Glomerular endothelial cell (primary cell): ENCODE results near the gene ERO1B. TPM values are rescaled to one million over a fixed set of nuclear protein-coding genes. Genes with fewer than 3 reads are reported as not detected.
"Not testable (repeated sequence)": the region's sequence is repeated elsewhere in the genome, so short reads cannot be mapped to it uniquely, and the experiment has no call there.

Experiments used
- DNase-seq: peaks from one replicate; pipeline ENCODE4 v3.0.0-alpha.2; 2011; ENCODE audit warnings: low read depth, low spot score; ENCODE audit errors: extremely low read depth
- total RNA-seq: library from RNA; depleted of rRNA; stranded (reverse); fragments of >200 nt; gene quantifications from 2 replicates; pipeline ENCODE4 v1.2.3, GENCODE V29; 2015

Gene ERO1B
- 3.7 and 5.2 TPM in 2 replicates for total RNA-seq

- peak; percentile 36 for DNase-seq
These were observed at the start of gene ERO1B for GRCh38 chr1:236281654-236282424. Gene ERO1B, minus strand, starts transcription at chr1:236281958. Its CDS starts 175 bp downstream, at chr1:236281783.

- DNase-seq: not testable (repeated sequence)
These were observed 49.7 kb upstream of the ERO1B start for GRCh38 chr1:236331412-236331811.

- DNase-seq: no peak
These were observed 44.7 kb upstream of the ERO1B start for GRCh38 chr1:236326432-236326831.

- no peak for DNase-seq
These were observed 43.8 kb upstream of the ERO1B start for GRCh38 chr1:236325567-236325966.

- DNase-seq: no peak
These were observed 42.2 kb upstream of the ERO1B start for GRCh38 chr1:236323819-236324411.

GRCh38 chr1:236322566-236323409, 41.0 kb upstream of the ERO1B start:
- no peak for DNase-seq

GRCh38 chr1:236321101-236321500, 39.3 kb upstream of the ERO1B start:
- DNase-seq: no peak

GRCh38 chr1:236320671-236321070, 38.9 kb upstream of the ERO1B start:
- DNase-seq: no peak

GRCh38 chr1:236320214-236320613, 38.5 kb upstream of the ERO1B start:
- no peak for DNase-seq

GRCh38 chr1:236316437-236316836, 34.7 kb upstream of the ERO1B start:
- DNase-seq: no peak

GRCh38 chr1:236315518-236315917, 33.8 kb upstream of the ERO1B start:
- no peak for DNase-seq

- no peak for DNase-seq
These were observed 33.3 kb upstream of the ERO1B start for GRCh38 chr1:236315092-236315491.

- not testable (repeated sequence) for DNase-seq
These were observed 32.3 kb upstream of the ERO1B start for GRCh38 chr1:236314050-236314449.

- DNase-seq: no peak
These were observed 31.7 kb upstream of the ERO1B start for GRCh38 chr1:236313427-236313826.

- DNase-seq: no peak
These were observed 29.3 kb upstream of the ERO1B start for GRCh38 chr1:236311040-236311439.

- DNase-seq: no peak
These were observed 27.1 kb upstream of the ERO1B start for GRCh38 chr1:236308827-236309226.

GRCh38 chr1:236307435-236307834, 25.7 kb upstream of the ERO1B start:
- no peak for DNase-seq

GRCh38 chr1:236304682-236305081, 22.9 kb upstream of the ERO1B start:
- DNase-seq: no peak

GRCh38 chr1:236303675-236304074, 21.9 kb upstream of the ERO1B start:
- DNase-seq: no peak

- no peak for DNase-seq
These were observed 21.2 kb upstream of the ERO1B start for GRCh38 chr1:236302941-236303340.

- no peak for DNase-seq
These were observed 20.2 kb upstream of the ERO1B start for GRCh38 chr1:236301958-236302335.
